Adrenal gland (tissue), 12 donors: ENCODE data around the gene CRISPLD2. TPM values are rescaled to one million over a fixed set of nuclear protein-coding genes. Genes with fewer than 3 reads are reported as not detected.

Experiments used
- DNase-seq, 7 donors: peaks; one replicate each; pipeline ENCODE4 v3.0.0-alpha.2; 2019 to 2020
- H3K27ac ChIP-seq, 5 donors: fragments of 200-600 bp; sonication (generic) in 4 of 5; 1 replicate in 3 of 5; 2 replicates in 2 of 5; pipeline versions ENCODE4 v1.5.1 to v1.8.0; 2016 to 2020; ENCODE audit warnings: mild to moderate bottlenecking in 1 of 5
- H3K27me3 ChIP-seq: fragments of 200-600 bp; 2 replicates; pipeline ENCODE4 v1.8.0; 2021
- H3K36me3 ChIP-seq, 2 donors: fragments of 200-600 bp; replicated peaks in 1 of 2; 1 replicate in 1 of 2; 2 replicates in 1 of 2; pipeline versions ENCODE4 v1.5.1 to v1.8.0; 2018 to 2022
- H3K4me1 ChIP-seq, 2 donors: fragments of 200-600 bp; replicated peaks in 1 of 2; 1 replicate in 1 of 2; 2 replicates in 1 of 2; pipeline versions ENCODE4 v1.5.1 to v1.8.0; 2018 to 2021
- H3K4me3 ChIP-seq, 4 donors: fragments of 200-600 bp; sonication (generic) in 3 of 4; one replicate each; pipeline ENCODE4 v1.5.1; 2016 to 2018
- H3K9me3 ChIP-seq, 3 donors: fragments of 200-600 bp; sonication (generic) in 1 of 3; replicated peaks in 1 of 3; 1 replicate in 2 of 3; 2 replicates in 1 of 3; pipeline versions ENCODE4 v1.5.1 to v1.8.0; 2016 to 2021
- CTCF ChIP-seq, 6 experiments: fragments of 450-650 bp in 4 of 6; fragments of 200-600 bp in 2 of 6; sonication (generic) in 1 of 6; IDR thresholded peaks; 1 replicate in 5 of 6; 2 replicates in 1 of 6; pipeline versions ENCODE4 v1.5.1 to v1.8.0; 2016 to 2021; ENCODE audit warnings: antibody characterized with exemption in 6 of 6, mild to moderate bottlenecking in 2 of 6, moderate library complexity in 1 of 6
- POLR2A ChIP-seq, 2 donors: fragments of 450-650 bp; IDR thresholded peaks; one replicate each; pipeline ENCODE4 v1.6.1; 2017; ENCODE audit warnings: antibody characterized with exemption in 2 of 2, mild to moderate bottlenecking in 2 of 2, moderate library complexity in 1 of 2
- WGBS, 4 donors: extraction: QIAGEN DNeasy Blood & Tissue Kit in 2 of 4; methylation state at CpG; one replicate each; pipeline versions ENCODE4 v1.1.5 to v1.1.7; 2013 to 2017; 5-methylcytosine and 5-hydroxymethylcytosine counted together
- intact Hi-C, 2 donors: fragments of 100-400 bp; cut with DNase I; formaldehyde crosslinking; loops; one replicate each; pipeline versions ENCODE4 v1.14.1 to v1.15.0; 2022 to 2023
- polyA plus RNA-seq, 3 donors: library from polyadenylated mRNA; stranded (reverse); fragments of 200-250 nt in 2 of 3; fragments of 350-450 nt in 1 of 3; fragmentation: Illumina TruSeq in 1 of 3; extraction: RNeasy Lipid Tissue Mini Kit (QIAGEN cat#74804) in 1 of 3; gene quantifications; one replicate each; pipeline ENCODE4 v1.2.3, GENCODE V29; 2013 to 2014
- total RNA-seq, 9 donors: library from RNA; depleted of rRNA in 4 of 9; stranded (reverse); fragments of >200 nt in 4 of 9; fragments of 120-200 nt in 1 of 9; fragmentation: NEBNext Ultra II Directional in 1 of 9; extraction: Animal tissue kit (Norgen Biotek cat#: 25700) in 1 of 9; gene quantifications; one replicate each; pipeline versions ENCODE4 v1.1.0 to v1.2.4, GENCODE V29; 2013 to 2023
- donor health status: healthy with polysubstance abuse.
- donor health status: Bipolar disorder and iron deficiency.
- donor health status: DM: yes; HTN: yes; CAD: no.
- donor health status: DM: no; HTN: no; CAD: no.
- donor health status: DM: no; HTN: no; CAD: no.
- donor health status: DM: yes; HTN: yes; CAD: no.

The CRISPLD2 gene
- total and polyA plus RNA-seq, 12 donors, result 2.1 to 362 (median 57.5) TPM

GRCh38 chr16:84836234-84836647, 16.5 kb downstream of the CRISPLD2 start:
- intact Hi-C loops, result no loop called here
- 38 to 58% (median 47%) methylated on average over 11 to 16 of the region's 16 CpGs for WGBS, 4 donors

GRCh38 chr16:84836967-84837366, 17.2 kb downstream of the CRISPLD2 start:
- intact Hi-C loops, result no loop called here
- Histone ChIP-seq H3K4me3 (no peak overlapping the region), H3K9me3 (no peaks in the 10 kb centered on the region), H3K27me3 (no peaks in the 10 kb centered on the region), H3K4me1 (peaks cover 0 to 3% of the 10 kb centered on the region in 2 donors), H3K36me3 (no peaks in the 10 kb centered on the region), H3K27ac (peak overlapping the region in 3 of 5 donors; percentile 28 to 90 (median 75))
- DNase-seq, result no peak
- WGBS, 4 donors, result 85 to 90% (median 87%) methylated on average over 11 to 12 of the region's 12 CpGs
- TF ChIP-seq CTCF (IDR thresholded peaks at IDR 0.05), result no peak
- no peak for TF ChIP-seq POLR2A (IDR thresholded peaks at IDR 0.05)

More at GRCh38 chr16:84836234-84836647, 16.5 kb downstream of the CRISPLD2 start:
- DNase-seq, result peak in 6 of 7 donors; percentile 44 to 78 (median 56)
- H3K9me3 ChIP-seq, result no peaks in the 10 kb centered on the region
- H3K27ac ChIP-seq, result peak overlapping the region in 3 of 5 donors; percentile 28 to 90 (median 75)
- H3K27me3 ChIP-seq, result no peaks in the 10 kb centered on the region
- TF ChIP-seq CTCF (IDR thresholded peaks at IDR 0.05) (peak in 1 of 6 experiments; percentile 16), POLR2A (IDR thresholded peaks at IDR 0.05) (no peak)
- no peaks in the 10 kb centered on the region for H3K36me3 ChIP-seq
- H3K4me3 ChIP-seq, result no peak overlapping the region
- H3K4me1 ChIP-seq, result peaks cover 0 to 3% of the 10 kb centered on the region in 2 donors

GRCh38 chr16:84838383-84838948, 18.7 kb downstream of the CRISPLD2 start:
- intact Hi-C loops, result no loop called here
- peak overlapping the region in 1 of 5 donors; percentile 61 for H3K27ac ChIP-seq
- peaks cover 0 to 3% of the 10 kb centered on the region in 2 donors for H3K4me1 ChIP-seq
- no peaks in the 10 kb centered on the region for H3K36me3 ChIP-seq
- no peaks in the 10 kb centered on the region for H3K9me3 ChIP-seq
- no peak overlapping the region for H3K4me3 ChIP-seq
- no peaks in the 10 kb centered on the region for H3K27me3 ChIP-seq
- no peak for DNase-seq
- no peak for TF ChIP-seq POLR2A (IDR thresholded peaks at IDR 0.05)
- no peak for TF ChIP-seq CTCF (IDR thresholded peaks at IDR 0.05)
- WGBS, 4 donors, result 71 to 83% (median 76%) methylated on average over 6 to 19 of the region's 19 CpGs

GRCh38 chr16:84839054-84839453, 19.3 kb downstream of the CRISPLD2 start:
- 52 to 78% (median 61%) methylated on average over 4 to 7 of the region's 7 CpGs for WGBS, 4 donors
- Histone ChIP-seq H3K27ac (peak overlapping the region in 1 of 5 donors; percentile 61), H3K9me3 (no peaks in the 10 kb centered on the region), H3K4me3 (no peak overlapping the region), H3K27me3 (no peaks in the 10 kb centered on the region), H3K4me1 (peaks cover 0 to 3% of the 10 kb centered on the region in 2 donors), H3K36me3 (no peaks in the 10 kb centered on the region)
- peak in 1 of 7 donors; percentile 42 for DNase-seq
- no peak for TF ChIP-seq POLR2A (IDR thresholded peaks at IDR 0.05)
- intact Hi-C loops, result no loop called here

GRCh38 chr16:84839956-84840355, 20.2 kb downstream of the CRISPLD2 start:
- Histone ChIP-seq H3K27me3 (no peaks in the 10 kb centered on the region), H3K36me3 (no peaks in the 10 kb centered on the region), H3K4me1 (no peaks in the 10 kb centered on the region), H3K27ac (no peak overlapping the region), H3K4me3 (no peak overlapping the region), H3K9me3 (no peaks in the 10 kb centered on the region)
- intact Hi-C loops, result loop anchor here in 1 of 2 donors (10.0 kb wide), 1 partner anchor 115 kb away; no protein-coding TSS in a partner anchor
- no peak for DNase-seq
- TF ChIP-seq CTCF (IDR thresholded peaks at IDR 0.05) (no peak), POLR2A (IDR thresholded peaks at IDR 0.05) (no peak)
- WGBS, 4 donors, result 68 to 74% (median 73%) methylated on average over 7 of the region's 7 CpGs
